HCT116 (cell line): ENCODE measurements around the gene ACOD1. TPM values are rescaled to one million over a fixed set of nuclear protein-coding genes. Genes with fewer than 3 reads are reported as not detected.
"Not testable (repeated sequence)": the region's sequence is repeated elsewhere in the genome, so short reads cannot be mapped to it uniquely, and the experiment has no call there.

Experiments used
- ATAC-seq: fragments of 200-7000 bp; cut with Tn5 transposase; 2 replicates; pipeline ENCODE4 v1.9.1; 2020; ENCODE audit warnings: mild to moderate bottlenecking, moderate library complexity
- BruUV-seq: library from RNA; stranded (reverse); fragments of 400-500 nt; replicated peaks from 2 replicates; lab custom pipeline; 2021; lab: Mats Ljungman, UMichigan
- CTCF ChIA-PET: fragments of 300-600 bp; sonication (Branson Sonifier 250); formaldehyde crosslinking; loops from one replicate; lab custom pipeline; 2021; ENCODE audit warnings: antibody characterized with exemption; lab: Charles Lee
- POLR2A ChIA-PET: fragments of 300-600, 350-600 bp; sonication (Branson Sonifier 250); formaldehyde crosslinking; loops from one replicate; lab custom pipeline; 2021; ENCODE audit warnings: antibody characterized with exemption; lab: Charles Lee
- RAD21 ChIA-PET, 2 experiments: fragments of 300-600 bp; sonication (Branson Sonifier 250); formaldehyde crosslinking; loops; one replicate each; lab custom pipeline; 2023; ENCODE audit warnings: low total read pairs in 2 of 2; ENCODE audit not compliant: uncharacterized antibody in 2 of 2, unreplicated experiment in 2 of 2, low non-redundant PET in 1 of 2; lab: Charles Lee
- DNase-seq: peaks from one replicate; pipeline ENCODE4 v3.0.0-alpha.2; 2010; ENCODE audit warnings: low read depth, low spot score
- H2AFZ ChIP-seq: fragments of 200-600 bp; shearing (Covaris generic), sonication (generic); 2 replicates; pipeline ENCODE4 v1.6.1; 2017; ENCODE audit warnings: low read depth, mixed run types, mixed read lengths, antibody characterized with exemption, low read length; ENCODE audit not compliant: poor library complexity, severe bottlenecking
- H3K27ac ChIP-seq: 2 replicates; pipeline ENCODE4 v1.5.1; 2012; ENCODE audit warnings: low read depth, low read length
- H3K27me3 ChIP-seq: fragments of 200-600 bp; sonication (generic); 2 replicates; pipeline ENCODE4 v1.6.1; 2016; ENCODE audit warnings: mixed run types, low read length, mixed read lengths; ENCODE audit not compliant: insufficient read depth
- H3K36me3 ChIP-seq, 2 experiments: fragments of 200-500 bp in 1 of 2; fragments of 200-600 bp in 1 of 2; sonication (Bioruptor generic) in 1 of 2; sonication (generic) in 1 of 2; 2 replicates each; pipeline versions ENCODE4 v1.5.1 to v1.6.1; 2014 to 2016; ENCODE audit warnings: low read length in 2 of 2, inconsistent platforms in 1 of 2, mixed read lengths in 1 of 2, mixed run types in 1 of 2; ENCODE audit not compliant: insufficient read depth in 2 of 2, control insufficient read depth in 1 of 2
- H3K4me1 ChIP-seq, 2 experiments: fragments of 200-600 bp in 1 of 2; sonication (generic) in 1 of 2; 2 replicates each; pipeline versions ENCODE4 v1.5.1 to v1.6.1; 2012 to 2017; ENCODE audit warnings: low read length in 2 of 2, inconsistent platforms in 1 of 2, mild to moderate bottlenecking in 1 of 2, mixed read lengths in 1 of 2, mixed run types in 1 of 2, moderate library complexity in 1 of 2; ENCODE audit not compliant: insufficient read depth in 2 of 2, control insufficient read depth in 1 of 2
- H3K4me2 ChIP-seq: fragments of 200-600 bp; sonication (generic); 2 replicates; pipeline ENCODE4 v1.6.1; 2017; ENCODE audit warnings: mixed run types, low read length, mixed read lengths
- H3K4me3 ChIP-seq, 2 experiments: fragments of 200-600 bp in 1 of 2; sonication (generic) in 1 of 2; replicated peaks in 1 of 2; 2 replicates each; pipeline ENCODE4 v1.5.1; 2011 to 2016; ENCODE audit warnings: low read length in 2 of 2, control low read depth in 1 of 2, low read depth in 1 of 2, mild to moderate bottlenecking in 1 of 2, mixed read lengths in 1 of 2, mixed run types in 1 of 2
- H3K79me2 ChIP-seq: fragments of 200-600 bp; sonication (generic); 2 replicates; pipeline ENCODE4 v1.6.1; 2017; ENCODE audit warnings: mild to moderate bottlenecking, mixed run types, low read length, moderate library complexity, mixed read lengths; ENCODE audit not compliant: insufficient read depth
- H3K9ac ChIP-seq: fragments of 200-600 bp; sonication (generic); 2 replicates; pipeline ENCODE4 v1.6.1; 2016; ENCODE audit warnings: low read length, mixed read lengths
- H3K9me2 ChIP-seq: fragments of 200-600 bp; sonication (generic), shearing (Covaris generic); 2 replicates; pipeline ENCODE4 v1.6.1; 2017; ENCODE audit warnings: mixed run types, mild to moderate bottlenecking, moderate library complexity; ENCODE audit not compliant: insufficient read depth
- H3K9me3 ChIP-seq, 2 experiments: fragments of 200-500 bp in 1 of 2; fragments of 200-600 bp in 1 of 2; sonication (Bioruptor generic) in 1 of 2; sonication (generic) in 1 of 2; 2 replicates each; pipeline ENCODE4 v1.6.1; 2014 to 2017; ENCODE audit warnings: low read length in 2 of 2, mixed read lengths in 2 of 2, inconsistent platforms in 1 of 2, low read depth in 1 of 2, mild to moderate bottlenecking in 1 of 2, mixed run types in 1 of 2, moderate library complexity in 1 of 2; ENCODE audit not compliant: control insufficient read depth in 1 of 2, insufficient read depth in 1 of 2
- H4K20me1 ChIP-seq: fragments of 200-600 bp; sonication (generic), shearing (Covaris generic); 2 replicates; pipeline ENCODE4 v1.6.1; 2017; ENCODE audit warnings: mixed run types, mild to moderate bottlenecking, moderate library complexity; ENCODE audit not compliant: insufficient read depth
- ATF3 ChIP-seq: IDR thresholded peaks from 2 replicates; pipeline ENCODE4 v1.6.1; 2012
- CEBPB ChIP-seq: IDR thresholded peaks from 2 replicates; pipeline ENCODE4 v1.6.1; 2012; ENCODE audit warnings: low read depth
- ELF1 ChIP-seq: IDR thresholded peaks from 2 replicates; pipeline ENCODE4 v1.6.1; 2012; ENCODE audit warnings: low read depth, borderline replicate concordance
- EZH2 ChIP-seq: fragments of 200-600 bp; sonication (generic); IDR thresholded peaks from 2 replicates; pipeline ENCODE4 v1.6.1; 2017; ENCODE audit warnings: antibody characterized with exemption, mixed run types
- EZH2phosphoT487 ChIP-seq: fragments of 200-600 bp; IDR thresholded peaks from 2 replicates; pipeline ENCODE4 v1.6.1; 2018; ENCODE audit warnings: antibody characterized with exemption, borderline replicate concordance
- JUND ChIP-seq: IDR thresholded peaks from 2 replicates; pipeline ENCODE4 v1.6.1; 2012
- MAX ChIP-seq: IDR thresholded peaks from 2 replicates; pipeline ENCODE4 v1.6.1; 2012
- POLR2A ChIP-seq: IDR thresholded peaks from 2 replicates; pipeline ENCODE4 v1.7.0; 2011; ENCODE audit warnings: borderline replicate concordance; ENCODE audit not compliant: insufficient read depth, insufficient read length; ENCODE audit errors: extremely low read depth
- POLR2AphosphoS5 ChIP-seq: IDR thresholded peaks from 2 replicates; pipeline ENCODE4 v1.6.1; 2011; ENCODE audit warnings: mild to moderate bottlenecking, low read depth, low read length, moderate library complexity
- RAD21 ChIP-seq: IDR thresholded peaks from 2 replicates; pipeline ENCODE4 v1.6.1; 2012; ENCODE audit warnings: low read depth, mild to moderate bottlenecking
- REST ChIP-seq: IDR thresholded peaks from 2 replicates; pipeline ENCODE4 v1.6.1; 2012; ENCODE audit warnings: low read depth
- SP1 ChIP-seq: IDR thresholded peaks from 2 replicates; pipeline ENCODE4 v1.6.1; 2012; ENCODE audit warnings: low read depth
- SRF ChIP-seq: IDR thresholded peaks from 2 replicates; pipeline ENCODE4 v1.6.1; 2012; ENCODE audit warnings: low read depth
- TCF7L2 ChIP-seq: IDR thresholded peaks from 2 replicates; pipeline ENCODE4 v1.7.0; 2011; ENCODE audit warnings: borderline replicate concordance, inconsistent platforms; ENCODE audit not compliant: insufficient read depth, insufficient read length; ENCODE audit errors: extremely low read depth
- YY1 ChIP-seq: IDR thresholded peaks from 2 replicates; pipeline ENCODE4 v1.6.1; 2011; ENCODE audit warnings: low read length, low read depth, moderate library complexity, mild to moderate bottlenecking; ENCODE audit not compliant: insufficient replicate concordance; ENCODE audit errors: extremely low read depth
- ZNF274 ChIP-seq: fragments of 200-500 bp; sonication (Bioruptor generic); IDR thresholded peaks from 2 replicates; pipeline ENCODE4 v1.6.1; 2014; ENCODE audit warnings: mild to moderate bottlenecking, low read depth, low read length, inconsistent platforms
- intact Hi-C: fragments of 100-400 bp; cut with micrococcal nuclease; formaldehyde crosslinking; loops from 2 replicates; pipeline ENCODE4 v1.10.0; 2022
- total RNA-seq: library from RNA; stranded (reverse); gene quantifications from one replicate; pipeline ENCODE4 v1.2.1, GENCODE V29; 2021; ENCODE audit not compliant: unreplicated experiment

Gene ACOD1
- total RNA-seq, 1 experiment from 2014 or later, result not detected

DNA sequence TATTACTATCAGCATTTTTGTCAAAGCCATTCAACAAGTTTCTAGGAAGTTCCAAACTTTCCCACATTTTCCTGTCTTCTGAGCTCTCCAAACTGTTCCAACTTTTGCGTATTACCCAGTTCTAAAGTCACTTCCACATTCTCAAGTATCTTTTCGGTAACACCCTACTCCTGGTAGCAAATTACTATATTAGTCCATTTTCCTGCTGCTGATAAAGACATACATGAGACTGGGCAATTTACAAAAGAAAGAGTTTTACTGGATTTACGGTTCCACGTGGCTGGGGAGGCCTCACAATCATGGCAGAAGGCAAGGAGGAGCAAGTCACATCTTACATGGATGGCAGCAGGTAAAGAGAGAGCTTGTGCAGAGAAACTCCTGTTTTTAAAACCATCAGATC is 49.2 kb upstream of the ACOD1 start:
- H3K27ac ChIP-seq, H4K20me1 ChIP-seq, intact Hi-C loops, DNase-seq, H3K9ac ChIP-seq, CTCF ChIA-PET, BruUV-seq, RAD21 ChIA-PET, H3K4me3 ChIP-seq, H3K4me2 ChIP-seq, H3K79me2 ChIP-seq, POLR2A ChIA-PET, H3K36me3 ChIP-seq, H2AFZ ChIP-seq, ATAC-seq, H3K9me2 ChIP-seq, H3K4me1 ChIP-seq, H3K9me3 ChIP-seq, H3K27me3 ChIP-seq: not testable (repeated sequence)

- Histone ChIP-seq H3K9me2 (no peaks in the 10 kb centered on the region), H3K9ac (no peak overlapping the region), H3K9me3 (no peaks in the 10 kb centered on the region), H2AFZ (no peak overlapping the region), H3K36me3 (no peaks in the 10 kb centered on the region), H3K79me2 (no peaks in the 10 kb centered on the region), H3K4me2 (no peak overlapping the region), H3K4me3 (no peak overlapping the region), H3K4me1 (no peaks in the 10 kb centered on the region), H3K27me3 (peaks cover 20% of the 10 kb centered on the region), H3K27ac (no peak overlapping the region), H4K20me1 (no peaks in the 10 kb centered on the region)
- ChIA-PET CTCF (interaction anchor here (0.6 to 1.9 kb wide), 13 partner anchors 8 to 1229 kb away, joined by 3 to 11 read pairs (median 5); no protein-coding TSS in a partner anchor), RAD21 (no interaction called here), POLR2A (no interaction called here)
- DNase-seq (peak; percentile 69), ATAC-seq (peak; percentile 84)
- no TSS peak for BruUV-seq
- intact Hi-C loops, result loop anchor here (1.0 to 10.0 kb wide), 6 partner anchors 430 to 1329 kb away; no protein-coding TSS in a partner anchor
- TF ChIP-seq POLR2AphosphoS5 (no peak), SP1 (no peak), RAD21 (peak; percentile 87), POLR2A (no peak), SRF (no peak), EZH2 (no peak), CEBPB (no peak), JUND (no peak), ELF1 (no peak), TCF7L2 (no peak), MAX (no peak), REST (no peak), ATF3 (no peak), YY1 (no peak), EZH2phosphoT487 (no peak), ZNF274 (no peak)
These were observed 44.7 kb upstream of the ACOD1 start for GRCh38 chr13:76903544-76904162.
